DOHH2 (cell line): ENCODE results near the gene CCNG2.

Source experiments
- CTCF ChIP-seq: fragments of 200-600 bp; sonication (generic); IDR thresholded peaks from one replicate; pipeline ENCODE4 v1.5.1; 2014; ENCODE audit warnings: antibody characterized with exemption, mild to moderate bottlenecking, low read depth, low read length; ENCODE audit not compliant: poor library complexity, severe bottlenecking
- EZH2phosphoT487 ChIP-seq: fragments of 200-600 bp; sonication (generic); IDR thresholded peaks from 2 replicates; pipeline ENCODE4 v1.6.1; 2017; ENCODE audit warnings: borderline replicate concordance, mild to moderate bottlenecking, antibody characterized with exemption, low read length, moderate library complexity, mixed read lengths

GRCh38 chr4:77202491-77202890 is 45.5 kb downstream of the CCNG2 start:
- TF ChIP-seq CTCF (no peak), EZH2phosphoT487 (no peak)
